GM19035 (cell line): ENCODE results near the gene NUAK1.

Experiments
- ATAC-seq: cut with Tn5 transposase; IDR thresholded peaks from one replicate; pipeline ENCODE4 v1.9.1; 2021; ENCODE audit not compliant: unreplicated experiment

NUAK1 gene

GRCh38 chr12:106132175-106133135 is 6.3 kb downstream of the NUAK1 start:
- no peak for ATAC-seq

- no peak for ATAC-seq
Observed at GRCh38 chr12:106131676-106132075, 7.1 kb downstream of the NUAK1 start.

- no peak for ATAC-seq
Observed at GRCh38 chr12:106130474-106131113, 8.2 kb downstream of the NUAK1 start.

GRCh38 chr12:106128585-106129328 is 10.0 kb downstream of the NUAK1 start:
- no peak for ATAC-seq

GRCh38 chr12:106127338-106128126 is 11.2 kb downstream of the NUAK1 start:
- ATAC-seq: no peak

GRCh38 chr12:106126441-106127337 is 12.1 kb downstream of the NUAK1 start:
- ATAC-seq: no peak

GRCh38 chr12:106125351-106126095 is 13.2 kb downstream of the NUAK1 start:
- no peak for ATAC-seq

GRCh38 chr12:106123551-106124081 is 15.1 kb downstream of the NUAK1 start:
- no peak for ATAC-seq

GRCh38 chr12:106123110-106123509 is 15.6 kb downstream of the NUAK1 start:
- no peak for ATAC-seq

- ATAC-seq: no peak
Observed at GRCh38 chr12:106122004-106122403, 16.8 kb downstream of the NUAK1 start.

- no peak for ATAC-seq
Observed at GRCh38 chr12:106120519-106121105, 18.1 kb downstream of the NUAK1 start.

- no peak for ATAC-seq
Observed at GRCh38 chr12:106119301-106119700, 19.5 kb downstream of the NUAK1 start.

- ATAC-seq: no peak
Observed at GRCh38 chr12:106118381-106119130, 20.2 kb downstream of the NUAK1 start.

- no peak for ATAC-seq
Observed at GRCh38 chr12:106115440-106115839, 23.3 kb downstream of the NUAK1 start.

- ATAC-seq: no peak
Observed at GRCh38 chr12:106114447-106115068, 24.2 kb downstream of the NUAK1 start.

GRCh38 chr12:106113824-106114446 is 24.8 kb downstream of the NUAK1 start:
- ATAC-seq: no peak

- no peak for ATAC-seq
Observed at GRCh38 chr12:106113446-106113823, 25.3 kb downstream of the NUAK1 start.
